ENCODE results near the gene ALG12. TPM values are rescaled to one million over a fixed set of nuclear protein-coding genes. Genes with fewer than 3 reads are reported as not detected.

Gene ALG12
- total and polyA plus RNA-seq, 2 of the 13 experiments (the other 11 are each of a cell fraction or from before 2014, with no cell fraction given): 7.8 to 15.8 TPM

- TF ChIP-seq ZFAT (CRISPR knock-in tag; conservative IDR thresholded peaks at IDR 0.05) (no peak), ZNF143 (CRISPR knock-in tag; IDR thresholded peaks at IDR 0.05) (no peak), DMTF1 (CRISPR knock-in tag; IDR thresholded peaks at IDR 0.05) (no peak), TEAD2 (CRISPR knock-in tag; IDR thresholded peaks at IDR 0.05) (no peak)
These were observed 52.1 kb downstream of the ALG12 start (continued) for GRCh38 chr22:49866134-49866533.

- ATAC-seq (no peak), FAIRE-seq (no peak), DNase-seq (ENCODE audit: low spot score) (no peak)
- intact Hi-C loops (cut with micrococcal nuclease; ENCODE audit: unreplicated experiment): no loop called here
- no peak overlapping the region for H3K9ac ChIP-seq (ENCODE audit: insufficient read depth, low read depth, low read length)
- BruUV-seq (replicated peaks): no TSS peak
- H3K27ac ChIP-seq (ENCODE audit: extremely low read length, insufficient read depth, low read length): no peak overlapping the region
- peaks cover 33% of the 10 kb centered on the region for H3K4me1 ChIP-seq (ENCODE audit: insufficient read depth, low read length)
- H3K4me3 ChIP-seq (replicated peaks in 1 of 3; ENCODE audit: insufficient read depth in 1 of 3, low read depth in 2 of 3, low read length in 3 of 3): no peak overlapping the region
- CTCF ChIA-PET (ENCODE audit: low intra/inter-chr PET ratio, low total read pairs): no interaction called here
- peaks cover 85% of the 10 kb centered on the region for H3K79me2 ChIP-seq (ENCODE audit: insufficient read depth, low read length)
- H2AFZ ChIP-seq (ENCODE audit: low read length): no peak overlapping the region
- H3K36me3 ChIP-seq (replicated peaks in 1 of 2; ENCODE audit: control insufficient read depth in 1 of 2, insufficient read depth in 2 of 2, low read length in 2 of 2): no peaks in the 10 kb centered on the region; a peak in 1 of 5 replicates
- H4K20me1 ChIP-seq (ENCODE audit: insufficient read depth, low read length): peaks cover 9% of the 10 kb centered on the region; the same call in 1 of the 2 replicates
- peaks cover 14% of the 10 kb centered on the region for H3K9me3 ChIP-seq (ENCODE audit: low read length)
- in situ Hi-C loops (cut with HindIII; ENCODE audit: extremely low pct_ligation_motif_present, low pct_unique_long_range_greater_than_20kb): no loop called here
- H3K4me2 ChIP-seq (ENCODE audit: low read depth, low read length): no peak overlapping the region
- TF ChIP-seq TEF (CRISPR knock-in tag; IDR thresholded peaks at IDR 0.05): no peak
- no peak for TF ChIP-seq SAP130 (CRISPR knock-in tag; IDR thresholded peaks at IDR 0.05; ENCODE audit: low read depth)
- TF ChIP-seq KLF15 (CRISPR knock-in tag; IDR thresholded peaks at IDR 0.05; ENCODE audit: borderline replicate concordance): no peak
- TF ChIP-seq SP140L (CRISPR knock-in tag; IDR thresholded peaks at IDR 0.05; ENCODE audit: borderline replicate concordance): no peak
- no peak for TF ChIP-seq CBX1 (IDR thresholded peaks at IDR 0.05; ENCODE audit: low read depth)
- no peak for TF ChIP-seq CENPX (CRISPR knock-in tag; IDR thresholded peaks at IDR 0.05)
- TF ChIP-seq, protein P1, sequence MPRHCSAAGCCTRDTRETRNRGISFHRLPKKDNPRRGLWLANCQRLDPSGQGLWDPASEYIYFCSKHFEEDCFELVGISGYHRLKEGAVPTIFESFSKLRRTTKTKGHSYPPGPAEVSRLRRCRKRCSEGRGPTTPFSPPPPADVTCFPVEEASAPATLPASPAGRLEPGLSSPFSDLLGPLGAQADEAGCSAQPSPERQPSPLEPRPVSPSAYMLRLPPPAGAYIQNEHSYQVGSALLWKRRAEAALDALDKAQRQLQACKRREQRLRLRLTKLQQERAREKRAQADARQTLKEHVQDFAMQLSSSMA (CRISPR knock-in tag; IDR thresholded peaks at IDR 0.05): no peak
- TF ChIP-seq, protein P2, sequence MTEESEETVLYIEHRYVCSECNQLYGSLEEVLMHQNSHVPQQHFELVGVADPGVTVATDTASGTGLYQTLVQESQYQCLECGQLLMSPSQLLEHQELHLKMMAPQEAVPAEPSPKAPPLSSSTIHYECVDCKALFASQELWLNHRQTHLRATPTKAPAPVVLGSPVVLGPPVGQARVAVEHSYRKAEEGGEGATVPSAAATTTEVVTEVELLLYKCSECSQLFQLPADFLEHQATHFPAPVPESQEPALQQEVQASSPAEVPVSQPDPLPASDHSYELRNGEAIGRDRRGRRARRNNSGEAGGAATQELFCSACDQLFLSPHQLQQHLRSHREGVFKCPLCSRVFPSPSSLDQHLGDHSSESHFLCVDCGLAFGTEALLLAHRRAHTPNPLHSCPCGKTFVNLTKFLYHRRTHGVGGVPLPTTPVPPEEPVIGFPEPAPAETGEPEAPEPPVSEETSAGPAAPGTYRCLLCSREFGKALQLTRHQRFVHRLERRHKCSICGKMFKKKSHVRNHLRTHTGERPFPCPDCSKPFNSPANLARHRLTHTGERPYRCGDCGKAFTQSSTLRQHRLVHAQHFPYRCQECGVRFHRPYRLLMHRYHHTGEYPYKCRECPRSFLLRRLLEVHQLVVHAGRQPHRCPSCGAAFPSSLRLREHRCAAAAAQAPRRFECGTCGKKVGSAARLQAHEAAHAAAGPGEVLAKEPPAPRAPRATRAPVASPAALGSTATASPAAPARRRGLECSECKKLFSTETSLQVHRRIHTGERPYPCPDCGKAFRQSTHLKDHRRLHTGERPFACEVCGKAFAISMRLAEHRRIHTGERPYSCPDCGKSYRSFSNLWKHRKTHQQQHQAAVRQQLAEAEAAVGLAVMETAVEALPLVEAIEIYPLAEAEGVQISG (CRISPR knock-in tag; IDR thresholded peaks at IDR 0.05): no peak
- POLR2A ChIA-PET: no interaction called here
- WGBS (ENCODE audit: low lambda C conversion rate): 97% methylated on average over 16 of the region's 17 CpGs
- H3K27me3 ChIP-seq (ENCODE audit: control insufficient read depth in 1 of 2, insufficient read depth in 2 of 2, low read length in 2 of 2): no peaks in the 10 kb centered on the region
These were observed 53.1 kb downstream of the ALG12 start for GRCh38 chr22:49865156-49865555.
